Measurements from ENCODE around the gene SRCAP.

The SRCAP gene

DNA sequence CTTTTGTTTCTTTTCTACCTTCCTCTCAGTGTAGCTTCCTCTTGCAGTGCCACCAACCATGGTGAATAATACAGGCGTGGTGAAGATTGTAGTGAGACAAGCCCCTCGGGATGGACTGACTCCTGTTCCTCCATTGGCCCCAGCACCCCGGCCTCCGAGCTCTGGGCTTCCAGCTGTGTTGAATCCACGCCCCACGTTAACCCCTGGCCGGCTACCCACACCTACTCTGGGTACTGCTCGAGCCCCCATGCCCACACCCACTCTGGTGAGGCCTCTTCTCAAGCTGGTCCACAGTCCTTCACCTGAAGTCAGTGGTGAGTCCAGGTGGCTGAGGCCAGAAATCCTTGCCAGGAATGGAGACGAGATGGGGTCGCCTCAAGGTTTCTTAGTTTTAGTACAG lies 23.9 kb downstream of the SRCAP start:
- TF ChIP-seq POLR2A (IDR thresholded peaks at IDR 0.05; ENCODE audit: low read length): no peak
- TF ChIP-seq GATA1 (IDR thresholded peaks at IDR 0.05; ENCODE audit: low read depth, low read length): no peak

GRCh38 chr16:30723725-30724355 lies 24.9 kb downstream of the SRCAP start:
- TF ChIP-seq POLR2A (IDR thresholded peaks at IDR 0.05; ENCODE audit: low read length) (no peak), GATA1 (IDR thresholded peaks at IDR 0.05; ENCODE audit: low read depth, low read length) (no peak)
- DNase-seq: no peak

More for the DNA sequence above, 23.9 kb downstream of the SRCAP start:
- DNase-seq: no peak

DNA sequence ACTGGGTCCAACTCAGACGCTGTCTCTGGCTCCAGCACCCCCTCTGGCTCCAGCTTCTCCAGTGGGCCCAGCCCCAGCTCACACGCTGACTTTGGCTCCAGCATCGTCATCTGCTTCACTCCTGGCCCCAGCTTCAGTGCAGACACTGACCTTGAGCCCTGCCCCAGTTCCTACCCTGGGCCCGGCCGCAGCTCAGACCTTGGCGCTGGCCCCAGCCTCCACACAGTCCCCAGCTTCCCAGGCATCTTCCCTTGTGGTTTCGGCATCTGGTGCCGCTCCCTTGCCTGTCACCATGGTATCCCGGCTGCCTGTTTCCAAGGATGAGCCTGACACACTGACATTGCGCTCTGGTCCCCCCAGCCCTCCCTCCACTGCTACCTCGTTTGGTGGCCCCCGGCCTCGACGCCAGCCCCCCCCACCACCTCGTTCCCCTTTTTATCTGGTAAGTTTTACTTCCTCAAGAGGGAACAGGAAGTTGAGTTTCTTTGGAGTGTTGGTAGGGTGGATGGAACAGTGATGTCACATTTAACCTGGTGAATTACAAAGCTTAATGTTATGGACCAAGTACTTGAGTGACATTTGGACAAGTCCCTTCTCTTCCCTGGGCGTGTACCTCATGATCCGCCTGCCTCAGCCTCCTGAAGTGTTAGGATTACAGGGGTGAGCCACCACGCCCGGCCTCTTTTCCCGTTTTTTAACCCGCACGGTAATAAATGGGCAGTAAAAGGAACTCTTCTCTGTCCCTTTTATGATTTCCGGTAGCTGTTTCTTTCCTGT lies 25.9 kb downstream of the SRCAP start:
- no peak for DNase-seq
- no peak for TF ChIP-seq GATA1 (IDR thresholded peaks at IDR 0.05; ENCODE audit: low read depth, low read length)
- no peak for TF ChIP-seq POLR2A (IDR thresholded peaks at IDR 0.05; ENCODE audit: low read length)

DNA sequence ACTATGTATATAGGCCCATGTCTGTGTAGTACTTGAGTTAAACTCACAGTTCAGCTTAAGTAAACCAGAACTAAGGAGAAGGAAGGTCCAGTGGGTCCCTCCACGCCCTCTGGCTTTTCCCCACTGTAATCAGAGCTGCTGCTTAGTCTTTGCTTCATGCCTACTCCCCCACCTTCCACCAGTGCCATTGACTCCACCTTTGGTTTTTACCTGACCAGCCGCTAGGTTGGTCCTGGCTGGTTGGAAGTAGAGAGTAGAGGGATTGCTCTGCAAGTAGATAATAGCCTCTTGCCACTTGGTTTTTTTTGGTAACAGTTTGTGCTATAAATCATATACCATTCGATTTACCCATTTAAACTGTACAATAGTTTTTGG lies 26.4 kb downstream of the SRCAP start:
- no peak for DNase-seq
- TF ChIP-seq POLR2A (IDR thresholded peaks at IDR 0.05; ENCODE audit: low read length) (no peak), GATA1 (IDR thresholded peaks at IDR 0.05; ENCODE audit: low read depth, low read length) (no peak)

DNA sequence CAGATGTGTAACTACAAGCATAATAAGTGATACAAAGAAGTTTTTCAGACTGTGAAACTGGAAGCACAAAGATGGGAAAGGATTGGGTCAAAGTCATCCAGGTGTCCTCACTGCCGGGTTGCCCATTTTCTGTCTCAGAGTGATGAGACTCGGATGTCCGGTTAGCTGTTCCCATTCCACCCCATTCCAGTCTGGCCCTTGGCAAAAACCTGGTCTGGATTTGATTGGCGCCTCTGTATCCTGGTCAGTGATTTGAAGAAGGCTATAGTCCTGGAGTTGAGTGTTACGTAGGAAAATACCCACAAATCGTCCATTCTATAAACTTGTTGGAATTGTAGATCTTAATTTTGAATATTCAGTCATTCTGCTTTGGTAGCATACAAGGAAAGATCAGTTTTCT lies 29.4 kb downstream of the SRCAP start:
- no peak for TF ChIP-seq GATA1 (IDR thresholded peaks at IDR 0.05; ENCODE audit: low read depth, low read length)
- TF ChIP-seq POLR2A (IDR thresholded peaks at IDR 0.05; ENCODE audit: low read length): no peak
- DNase-seq: no peak

- DNase-seq: no peak
- no peak for TF ChIP-seq GATA1 (IDR thresholded peaks at IDR 0.05; ENCODE audit: low read depth, low read length)
- no peak for TF ChIP-seq POLR2A (IDR thresholded peaks at IDR 0.05; ENCODE audit: low read length)
These were observed 30.1 kb downstream of the SRCAP start for GRCh38 chr16:30728899-30729672.

- DNase-seq: no peak
- no peak for TF ChIP-seq POLR2A (IDR thresholded peaks at IDR 0.05; ENCODE audit: low read length)
- no peak for TF ChIP-seq GATA1 (IDR thresholded peaks at IDR 0.05; ENCODE audit: low read depth, low read length)
These were observed 32.4 kb downstream of the SRCAP start for GRCh38 chr16:30731411-30731810.

DNA sequence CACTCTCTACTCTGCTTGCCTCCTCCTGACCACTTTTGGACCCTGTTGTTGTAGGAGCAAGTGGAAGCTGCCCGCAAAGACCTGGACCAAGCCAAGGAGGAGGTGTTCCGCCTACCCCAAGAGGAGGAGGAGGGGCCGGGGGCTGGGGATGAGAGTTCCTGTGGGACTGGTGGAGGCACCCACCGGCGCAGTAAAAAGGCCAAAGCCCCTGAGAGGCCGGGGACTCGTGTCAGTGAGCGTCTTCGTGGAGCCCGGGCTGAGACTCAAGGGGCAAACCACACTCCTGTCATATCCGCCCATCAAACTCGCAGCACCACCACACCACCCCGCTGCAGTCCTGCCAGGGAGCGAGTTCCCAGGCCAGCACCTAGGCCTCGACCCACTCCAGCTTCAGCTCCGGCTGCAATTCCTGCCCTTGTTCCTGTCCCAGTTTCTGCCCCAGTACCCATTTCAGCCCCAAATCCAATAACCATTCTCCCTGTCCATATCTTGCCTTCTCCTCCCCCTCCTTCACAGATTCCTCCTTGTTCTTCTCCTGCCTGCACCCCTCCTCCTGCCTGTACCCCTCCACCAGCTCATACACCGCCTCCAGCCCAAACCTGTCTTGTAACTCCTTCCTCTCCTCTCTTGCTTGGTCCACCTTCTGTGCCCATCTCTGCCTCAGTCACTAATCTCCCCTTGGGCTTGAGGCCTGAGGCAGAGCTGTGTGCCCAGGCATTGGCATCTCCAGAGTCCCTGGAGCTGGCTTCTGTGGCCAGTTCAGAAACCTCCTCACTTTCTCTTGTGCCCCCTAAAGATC lies 38.2 kb downstream of the SRCAP start:
- DNase-seq: no peak
- no peak for TF ChIP-seq GATA1 (IDR thresholded peaks at IDR 0.05; ENCODE audit: low read depth, low read length)
- no peak for TF ChIP-seq POLR2A (IDR thresholded peaks at IDR 0.05; ENCODE audit: low read length)

DNA sequence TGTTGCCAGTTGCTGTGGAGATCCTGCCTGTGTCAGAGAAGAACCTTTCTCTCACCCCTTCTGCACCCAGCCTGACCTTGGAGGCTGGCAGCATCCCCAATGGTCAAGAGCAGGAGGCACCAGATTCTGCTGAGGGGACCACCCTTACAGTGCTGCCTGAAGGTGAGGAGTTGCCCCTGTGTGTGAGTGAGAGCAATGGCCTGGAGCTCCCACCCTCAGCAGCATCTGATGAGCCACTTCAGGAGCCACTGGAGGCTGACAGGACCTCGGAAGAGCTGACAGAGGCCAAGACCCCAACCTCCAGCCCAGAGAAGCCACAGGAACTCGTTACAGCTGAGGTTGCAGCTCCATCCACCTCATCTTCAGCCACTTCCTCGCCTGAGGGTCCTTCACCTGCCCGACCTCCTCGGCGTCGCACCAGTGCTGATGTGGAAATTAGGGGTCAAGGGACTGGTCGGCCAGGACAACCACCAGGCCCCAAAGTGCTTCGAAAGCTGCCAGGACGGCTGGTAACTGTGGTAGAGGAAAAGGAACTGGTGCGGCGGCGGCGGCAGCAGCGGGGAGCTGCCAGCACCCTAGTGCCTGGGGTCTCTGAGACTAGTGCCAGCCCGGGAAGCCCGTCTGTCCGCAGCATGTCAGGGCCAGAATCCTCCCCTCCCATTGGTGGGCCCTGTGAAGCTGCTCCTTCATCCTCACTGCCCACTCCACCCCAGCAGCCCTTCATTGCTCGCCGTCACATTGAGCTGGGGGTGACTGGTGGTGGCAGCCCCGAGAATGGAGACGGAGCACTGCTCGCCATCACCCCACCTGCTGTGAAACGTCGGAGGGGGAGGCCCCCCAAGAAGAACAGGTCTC lies 39.0 kb downstream of the SRCAP start:
- TF ChIP-seq POLR2A (IDR thresholded peaks at IDR 0.05; ENCODE audit: low read length) (no peak), GATA1 (IDR thresholded peaks at IDR 0.05; ENCODE audit: low read depth, low read length) (no peak)

DNA sequence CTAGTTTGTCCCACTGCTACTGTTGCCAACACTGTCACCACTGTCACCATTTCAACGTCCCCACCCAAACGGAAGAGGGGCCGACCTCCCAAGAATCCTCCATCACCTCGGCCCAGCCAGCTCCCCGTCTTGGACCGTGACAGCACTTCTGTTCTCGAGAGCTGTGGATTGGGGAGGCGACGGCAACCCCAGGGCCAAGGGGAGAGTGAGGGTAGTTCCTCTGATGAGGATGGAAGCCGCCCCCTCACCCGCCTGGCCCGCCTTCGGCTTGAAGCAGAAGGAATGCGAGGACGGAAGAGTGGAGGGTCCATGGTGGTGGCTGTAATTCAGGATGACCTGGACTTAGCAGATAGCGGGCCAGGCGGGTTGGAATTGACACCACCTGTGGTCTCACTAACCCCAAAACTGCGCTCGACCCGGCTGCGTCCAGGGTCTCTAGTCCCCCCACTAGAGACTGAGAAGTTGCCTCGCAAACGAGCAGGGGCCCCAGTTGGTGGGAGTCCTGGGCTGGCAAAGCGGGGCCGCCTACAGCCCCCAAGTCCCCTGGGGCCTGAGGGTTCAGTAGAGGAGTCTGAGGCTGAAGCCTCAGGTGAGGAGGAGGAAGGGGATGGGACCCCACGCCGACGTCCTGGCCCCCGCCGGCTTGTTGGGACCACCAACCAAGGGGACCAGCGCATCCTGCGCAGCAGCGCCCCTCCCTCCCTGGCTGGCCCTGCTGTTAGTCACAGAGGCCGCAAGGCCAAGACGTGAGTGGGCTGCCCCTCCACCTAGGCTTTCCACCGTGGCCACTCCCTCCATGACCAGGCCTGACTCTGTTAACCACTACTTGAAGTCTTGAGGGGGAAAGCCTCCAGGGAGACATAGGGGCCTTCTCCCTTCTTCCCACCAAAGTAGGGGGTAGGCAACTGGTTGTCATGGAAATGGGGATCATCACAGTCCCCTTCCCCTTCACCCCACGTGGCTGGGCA lies 40.3 kb downstream of the SRCAP start:
- no peak for DNase-seq
- TF ChIP-seq POLR2A (IDR thresholded peaks at IDR 0.05; ENCODE audit: low read length) (no peak), GATA1 (IDR thresholded peaks at IDR 0.05; ENCODE audit: low read depth, low read length) (no peak)

More for the DNA sequence above, 39.0 kb downstream of the SRCAP start:
- no peak for DNase-seq

GRCh38 chr16:30740364-30741251 lies 41.6 kb downstream of the SRCAP start:
- TF ChIP-seq GATA1 (IDR thresholded peaks at IDR 0.05; ENCODE audit: low read depth, low read length): no peak
- no peak for TF ChIP-seq POLR2A (IDR thresholded peaks at IDR 0.05; ENCODE audit: low read length)
- DNase-seq: peak; percentile 80 to 88

Measured in erythroblast (primary cell).